Retinal pigment epithelial cell (primary cell): Measurements from ENCODE around the gene TMEFF2.

ENCODE experiments used
- DNase-seq: peaks from one replicate; pipeline ENCODE4 v3.0.0-alpha.2; 2010; ENCODE audit warnings: low read depth
- H3K4me3 ChIP-seq: 2 replicates; pipeline ENCODE4 v1.5.1; 2011; ENCODE audit warnings: mild to moderate bottlenecking, low read length, control low read depth, moderate library complexity
- TF ChIP-seq, protein P1 (sequence below): conservative IDR thresholded peaks from 2 replicates; pipeline ENCODE4 v1.5.1; 2011; ENCODE audit warnings: low read depth, low read length, control low read depth, inconsistent platforms

Gene TMEFF2

DNA sequence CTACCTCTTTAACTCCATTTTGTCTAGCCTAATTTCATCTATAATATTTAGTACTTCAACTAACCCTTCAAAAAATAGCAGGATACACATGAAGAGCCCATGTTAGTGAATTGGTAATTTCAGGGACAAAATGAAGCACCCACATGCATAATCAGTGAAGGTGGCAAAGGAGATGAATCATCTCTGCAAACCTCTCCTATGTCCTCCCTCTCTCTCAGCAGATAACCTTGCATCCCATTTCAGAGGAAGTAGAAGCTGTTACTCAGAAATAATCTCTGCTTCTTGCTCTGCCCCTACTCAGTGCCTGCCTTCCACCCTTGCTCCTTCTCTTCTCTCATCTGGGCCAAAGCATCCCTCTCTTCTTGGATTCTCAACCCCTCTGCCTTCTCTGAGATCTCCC lies 287.6 kb downstream of the TMEFF2 start:
- TF ChIP-seq, protein P1, sequence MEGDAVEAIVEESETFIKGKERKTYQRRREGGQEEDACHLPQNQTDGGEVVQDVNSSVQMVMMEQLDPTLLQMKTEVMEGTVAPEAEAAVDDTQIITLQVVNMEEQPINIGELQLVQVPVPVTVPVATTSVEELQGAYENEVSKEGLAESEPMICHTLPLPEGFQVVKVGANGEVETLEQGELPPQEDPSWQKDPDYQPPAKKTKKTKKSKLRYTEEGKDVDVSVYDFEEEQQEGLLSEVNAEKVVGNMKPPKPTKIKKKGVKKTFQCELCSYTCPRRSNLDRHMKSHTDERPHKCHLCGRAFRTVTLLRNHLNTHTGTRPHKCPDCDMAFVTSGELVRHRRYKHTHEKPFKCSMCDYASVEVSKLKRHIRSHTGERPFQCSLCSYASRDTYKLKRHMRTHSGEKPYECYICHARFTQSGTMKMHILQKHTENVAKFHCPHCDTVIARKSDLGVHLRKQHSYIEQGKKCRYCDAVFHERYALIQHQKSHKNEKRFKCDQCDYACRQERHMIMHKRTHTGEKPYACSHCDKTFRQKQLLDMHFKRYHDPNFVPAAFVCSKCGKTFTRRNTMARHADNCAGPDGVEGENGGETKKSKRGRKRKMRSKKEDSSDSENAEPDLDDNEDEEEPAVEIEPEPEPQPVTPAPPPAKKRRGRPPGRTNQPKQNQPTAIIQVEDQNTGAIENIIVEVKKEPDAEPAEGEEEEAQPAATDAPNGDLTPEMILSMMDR: no peak
- DNase-seq: no peak

DNA sequence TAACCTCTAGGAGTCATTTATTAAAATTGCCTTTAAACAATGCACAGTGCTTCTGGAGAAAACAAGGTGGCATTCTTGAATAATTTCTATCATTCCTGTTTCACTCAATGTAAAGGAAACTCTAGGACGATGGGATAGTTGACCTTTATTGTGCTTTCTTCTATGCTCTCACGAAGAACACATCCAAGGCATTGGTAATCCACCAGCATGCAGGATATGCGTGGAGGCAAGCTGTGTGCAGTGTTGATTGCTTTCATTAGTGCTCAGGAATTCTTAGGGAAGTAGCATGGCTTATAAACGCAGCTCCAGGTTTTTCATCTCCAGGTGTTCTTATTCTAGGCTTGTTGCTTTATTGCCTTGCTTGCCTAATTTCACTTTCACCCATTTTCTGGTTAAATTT lies 289.4 kb downstream of the TMEFF2 start:
- no peak for DNase-seq
- H3K4me3 ChIP-seq: no peak overlapping the region
- TF ChIP-seq, protein P1: no peak

More for the DNA sequence above, 287.6 kb downstream of the TMEFF2 start:
- H3K4me3 ChIP-seq: no peak overlapping the region

DNA sequence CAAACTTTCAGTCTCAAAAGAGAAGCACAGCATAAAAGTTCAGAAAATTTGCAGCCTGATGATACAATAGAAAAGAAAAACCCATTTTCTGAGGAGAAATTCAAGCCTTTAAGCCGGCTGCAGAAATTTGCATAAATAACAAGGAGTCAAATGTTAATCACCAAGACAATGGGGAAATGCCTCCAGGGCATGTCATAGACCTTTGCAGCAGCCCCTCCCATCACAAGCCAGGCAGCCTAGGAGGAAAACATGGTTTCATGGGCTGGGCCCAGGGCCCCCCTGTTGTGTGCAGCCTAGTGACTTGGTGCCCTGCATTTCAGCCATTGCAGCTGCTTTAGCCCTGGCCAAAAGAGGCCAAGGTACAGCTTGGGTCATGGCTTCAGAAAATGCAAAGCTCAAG lies 293.7 kb downstream of the TMEFF2 start:
- no peak overlapping the region for H3K4me3 ChIP-seq
- TF ChIP-seq, protein P1: no peak
- no peak for DNase-seq

DNA sequence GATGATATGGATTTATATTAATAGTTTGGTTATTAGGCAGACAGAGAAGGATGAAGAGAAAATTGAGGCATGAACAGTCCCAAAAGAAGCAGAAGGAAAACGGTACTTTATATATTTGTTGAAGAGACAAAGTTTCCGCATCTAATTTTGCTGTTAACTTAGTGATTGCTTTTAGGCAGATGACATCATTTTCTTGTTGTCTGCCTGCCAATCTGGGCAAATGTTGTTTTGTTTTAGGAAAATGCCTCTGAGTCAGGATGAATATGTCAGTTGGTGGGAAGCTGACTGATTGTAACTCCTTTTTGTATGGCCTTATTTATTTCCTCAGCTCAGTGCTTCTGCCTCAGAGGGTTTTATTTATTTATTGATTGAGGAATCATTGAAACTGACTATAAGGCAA lies 295.3 kb downstream of the TMEFF2 start:
- no peak for DNase-seq
- H3K4me3 ChIP-seq: no peak overlapping the region
- TF ChIP-seq, protein P1: no peak
